RWPE2 (cell line): ENCODE measurements around the gene GRIN3B.

Experiments
- ATAC-seq: fragments of 200-7000 bp; cut with Tn5 transposase; 3 replicates; pipeline ENCODE4 v1.9.1; 2021; ENCODE audit warnings: low read depth
- DNase-seq: peaks from one replicate; pipeline ENCODE4 v3.0.0-alpha.2; 2020; ENCODE audit warnings: low spot score
- H3K27ac ChIP-seq: fragments of 450-650 bp; 2 replicates; pipeline ENCODE4 v1.5.1; 2017; ENCODE audit warnings: mild to moderate bottlenecking; ENCODE audit not compliant: poor library complexity, severe bottlenecking
- H3K27me3 ChIP-seq: fragments of 250-450 bp; sonication (Bioruptor Pico); 2 replicates; pipeline ENCODE4 v1.5.1; 2021; ENCODE audit warnings: mild to moderate bottlenecking, moderate library complexity; ENCODE audit not compliant: insufficient read depth, poor library complexity, severe bottlenecking
- H3K36me3 ChIP-seq: fragments of 250-450 bp; sonication (Bioruptor Pico); 2 replicates; pipeline ENCODE4 v1.5.1; 2020; ENCODE audit warnings: low read depth, mild to moderate bottlenecking, moderate library complexity
- H3K4me1 ChIP-seq: fragments of 250-450 bp; sonication (Bioruptor Pico); 2 replicates; pipeline ENCODE4 v1.5.1; 2021; ENCODE audit warnings: mild to moderate bottlenecking, moderate library complexity; ENCODE audit not compliant: insufficient read depth, poor library complexity, severe bottlenecking
- H3K4me3 ChIP-seq: fragments of 250-450 bp; sonication (Bioruptor Pico); 2 replicates; pipeline ENCODE4 v1.5.1; 2021; ENCODE audit warnings: mild to moderate bottlenecking, moderate library complexity; ENCODE audit not compliant: severe bottlenecking
- H3K9me3 ChIP-seq: fragments of 250-450 bp; sonication (Bioruptor Pico); 2 replicates; pipeline ENCODE4 v1.5.1; 2021; ENCODE audit warnings: mild to moderate bottlenecking, moderate library complexity; ENCODE audit not compliant: severe bottlenecking
- TF ChIP-seq, protein P1 (sequence below): fragments of 450-650 bp; IDR thresholded peaks from one replicate; pipeline ENCODE4 v1.5.1; 2017; ENCODE audit warnings: mild to moderate bottlenecking, moderate library complexity; ENCODE audit not compliant: poor library complexity, severe bottlenecking

GRIN3B gene

DNA sequence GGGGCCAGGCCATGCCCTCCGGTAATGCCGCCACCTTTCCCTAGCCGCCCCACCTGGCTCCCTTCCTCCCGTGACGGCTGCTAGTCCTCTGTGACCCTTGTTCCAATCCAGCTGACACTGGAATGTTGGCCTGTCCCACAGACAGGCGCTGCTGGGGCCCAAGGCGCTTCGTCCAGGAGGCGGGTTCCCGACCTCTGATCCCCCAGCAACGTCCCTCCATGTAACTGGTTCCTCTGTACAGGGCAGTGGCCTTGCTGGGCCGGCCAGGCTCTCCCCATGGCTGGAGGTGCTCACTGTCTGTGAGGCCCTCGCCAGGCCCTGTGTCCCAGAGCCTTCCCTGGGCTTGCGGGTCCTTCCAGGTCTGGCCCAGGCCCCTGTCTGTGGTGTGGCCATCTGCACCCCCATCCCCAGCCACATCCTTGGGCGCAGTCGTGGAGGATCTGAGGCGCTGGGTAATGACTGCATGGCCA is 6.8 kb upstream of the GRIN3B start:
- Histone ChIP-seq H3K4me1 (no peaks in the 10 kb centered on the region), H3K27ac (no peak overlapping the region), H3K27me3 (peaks cover 18% of the 10 kb centered on the region), H3K9me3 (no peaks in the 10 kb centered on the region), H3K36me3 (peaks cover 26% of the 10 kb centered on the region), H3K4me3 (no peak overlapping the region)
- TF ChIP-seq, protein P1, sequence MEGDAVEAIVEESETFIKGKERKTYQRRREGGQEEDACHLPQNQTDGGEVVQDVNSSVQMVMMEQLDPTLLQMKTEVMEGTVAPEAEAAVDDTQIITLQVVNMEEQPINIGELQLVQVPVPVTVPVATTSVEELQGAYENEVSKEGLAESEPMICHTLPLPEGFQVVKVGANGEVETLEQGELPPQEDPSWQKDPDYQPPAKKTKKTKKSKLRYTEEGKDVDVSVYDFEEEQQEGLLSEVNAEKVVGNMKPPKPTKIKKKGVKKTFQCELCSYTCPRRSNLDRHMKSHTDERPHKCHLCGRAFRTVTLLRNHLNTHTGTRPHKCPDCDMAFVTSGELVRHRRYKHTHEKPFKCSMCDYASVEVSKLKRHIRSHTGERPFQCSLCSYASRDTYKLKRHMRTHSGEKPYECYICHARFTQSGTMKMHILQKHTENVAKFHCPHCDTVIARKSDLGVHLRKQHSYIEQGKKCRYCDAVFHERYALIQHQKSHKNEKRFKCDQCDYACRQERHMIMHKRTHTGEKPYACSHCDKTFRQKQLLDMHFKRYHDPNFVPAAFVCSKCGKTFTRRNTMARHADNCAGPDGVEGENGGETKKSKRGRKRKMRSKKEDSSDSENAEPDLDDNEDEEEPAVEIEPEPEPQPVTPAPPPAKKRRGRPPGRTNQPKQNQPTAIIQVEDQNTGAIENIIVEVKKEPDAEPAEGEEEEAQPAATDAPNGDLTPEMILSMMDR = no peak
- no peak for DNase-seq
- ATAC-seq = no peak

DNA sequence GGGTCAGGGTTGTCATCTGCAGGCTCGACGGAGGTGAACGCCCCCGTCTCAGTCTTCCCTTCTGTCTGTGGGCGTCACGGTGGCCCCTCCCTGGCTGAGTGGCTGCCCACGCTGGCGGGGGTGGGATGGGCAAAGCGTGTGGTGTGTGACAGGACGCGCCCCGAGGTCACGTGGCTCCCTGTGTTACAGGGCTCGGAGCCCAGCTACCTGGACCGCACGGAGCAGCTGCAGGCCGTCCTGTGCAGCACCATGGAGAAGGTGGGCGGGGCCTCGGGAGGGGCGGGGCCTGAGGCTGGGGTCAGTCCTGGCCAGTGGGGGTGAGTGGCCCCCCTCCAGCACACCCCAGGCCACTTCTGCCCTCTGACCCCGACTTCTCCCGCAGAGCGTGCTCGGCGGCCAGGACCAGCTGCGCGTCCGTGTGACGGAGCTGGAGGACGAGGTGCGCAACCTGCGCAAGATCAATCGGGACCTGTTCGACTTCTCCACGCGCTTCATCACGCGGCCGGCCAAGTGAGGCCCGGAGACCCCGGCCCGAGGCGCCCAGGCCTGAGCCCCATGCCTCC is 6.3 kb upstream of the GRIN3B start:
- ATAC-seq (no peak), DNase-seq (no peak)
- Histone ChIP-seq H3K4me1 (no peaks in the 10 kb centered on the region), H3K4me3 (no peak overlapping the region), H3K27ac (no peak overlapping the region), H3K27me3 (peaks cover 21% of the 10 kb centered on the region), H3K9me3 (no peaks in the 10 kb centered on the region), H3K36me3 (peaks cover 26% of the 10 kb centered on the region)
- TF ChIP-seq, protein P1 = no peak

DNA sequence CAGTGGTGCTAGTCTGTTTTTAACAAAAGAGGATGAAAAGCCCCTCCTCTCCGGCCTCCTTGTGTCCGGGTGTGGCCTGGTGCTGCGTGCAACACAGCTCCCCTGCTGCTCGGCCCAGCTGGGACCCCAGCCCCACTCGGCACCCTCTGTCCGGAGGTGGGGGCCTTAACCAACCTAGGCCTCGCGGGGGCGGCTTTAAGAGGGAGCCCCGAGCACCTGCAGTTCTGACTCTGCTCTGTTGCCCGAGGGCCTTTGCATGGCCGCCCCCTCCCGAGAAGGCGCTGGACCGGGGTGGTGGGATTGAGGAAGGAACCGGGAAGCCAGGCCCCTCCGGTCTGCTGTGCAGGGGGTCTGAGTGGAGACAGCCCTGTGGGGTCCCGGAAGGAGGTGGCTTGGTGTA is 5.7 kb upstream of the GRIN3B start:
- H3K9me3 ChIP-seq = no peaks in the 10 kb centered on the region
- TF ChIP-seq, protein P1 = no peak
- no peaks in the 10 kb centered on the region for H3K4me1 ChIP-seq
- no peak overlapping the region for H3K4me3 ChIP-seq
- DNase-seq (no peak), ATAC-seq (no peak)
- no peak overlapping the region for H3K27ac ChIP-seq
- H3K36me3 ChIP-seq = peaks cover 26% of the 10 kb centered on the region
- peaks cover 27% of the 10 kb centered on the region for H3K27me3 ChIP-seq

DNA sequence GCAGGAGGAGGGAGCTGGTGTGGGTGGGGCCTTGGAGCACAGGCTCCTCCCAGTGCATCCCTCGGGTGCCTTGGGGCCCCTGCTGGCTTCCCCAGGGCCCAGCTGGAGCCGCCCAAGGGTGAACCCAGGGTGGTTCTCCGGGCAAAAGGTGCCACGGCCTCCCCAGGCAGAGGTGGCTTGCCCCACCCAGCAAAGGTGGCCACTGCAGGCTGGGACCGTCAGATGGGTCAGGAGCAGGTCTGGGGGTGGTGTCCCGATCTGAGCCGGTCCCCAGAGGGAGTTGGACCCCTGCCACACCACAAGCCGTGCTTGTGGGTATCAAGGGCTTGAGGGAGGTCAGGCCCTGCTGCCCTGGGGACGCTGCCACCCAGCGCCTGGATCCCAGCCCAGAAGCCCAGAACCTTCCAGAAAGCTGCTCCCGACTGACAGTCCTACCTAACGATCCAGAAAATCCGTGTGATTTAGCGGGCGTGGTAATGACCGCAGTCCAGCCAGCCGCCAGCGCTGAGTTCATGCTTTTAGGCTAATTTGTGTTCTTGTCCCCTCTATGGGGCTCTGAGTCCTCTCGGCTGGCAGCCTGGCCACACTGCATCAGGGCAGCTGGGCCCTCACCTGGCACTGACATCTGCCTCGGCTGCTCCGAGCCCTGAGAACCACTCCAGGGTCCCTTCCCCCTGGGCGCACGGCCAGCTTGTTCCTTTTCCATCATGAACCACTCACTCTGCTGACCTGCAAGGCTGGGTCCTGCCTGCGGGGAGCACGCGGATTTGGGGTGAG is 5.0 kb upstream of the GRIN3B start:
- peaks cover 34% of the 10 kb centered on the region for H3K27me3 ChIP-seq
- TF ChIP-seq, protein P1 = no peak
- H3K36me3 ChIP-seq = peaks cover 26% of the 10 kb centered on the region
- H3K4me3 ChIP-seq = no peak overlapping the region
- ATAC-seq = peak; percentile 19; the same call in 1 of the 3 replicates
- DNase-seq = no peak
- H3K4me1 ChIP-seq = no peaks in the 10 kb centered on the region
- H3K9me3 ChIP-seq = no peaks in the 10 kb centered on the region
- H3K27ac ChIP-seq = no peak overlapping the region
